ENCODE measurements around the gene FAT3.

GRCh38 chr11:92224054-92224406, 588 bp upstream of the FAT3 start:
- TF ChIP-seq CTCF (optimal IDR thresholded peaks at IDR 0.05 in 1 of 3, IDR thresholded peaks at IDR 0.05 in 1 of 3, conservative IDR thresholded peaks at IDR 0.05 in 1 of 3; ENCODE audit: extremely low read depth in 1 of 3, insufficient read depth in 2 of 3, low read length in 3 of 3) (no peak), EZH2 (IDR thresholded peaks at IDR 0.05; ENCODE audit: low read length) (peak; percentile 86)
